GM18505 (cell line): ENCODE measurements around the gene MYO1E.
"Not testable (repeated sequence)": the region's sequence is repeated elsewhere in the genome, so short reads cannot be mapped to it uniquely, and the experiment has no call there.

Experiments
- ATAC-seq: cut with Tn5 transposase; IDR thresholded peaks from one replicate; pipeline ENCODE4 v1.9.1; 2021; ENCODE audit not compliant: unreplicated experiment
- POLR2A ChIP-seq: IDR thresholded peaks from 4 replicates; pipeline ENCODE4 v1.6.1; 2011; ENCODE audit warnings: borderline replicate concordance; ENCODE audit not compliant: insufficient read depth, insufficient read length; ENCODE audit errors: extremely low read depth

MYO1E gene

GRCh38 chr15:59372352-59373211 is at the start of gene MYO1E:
MYO1E (minus strand) TSS chr15:59372871; CDS start chr15:59372500, 371 bp downstream.
- peak; percentile 92 for TF ChIP-seq POLR2A

GRCh38 chr15:59420986-59421618 is 48.4 kb upstream of the MYO1E start:
- TF ChIP-seq POLR2A, result no peak
- no peak for ATAC-seq

More at GRCh38 chr15:59372352-59373211, at the start of gene MYO1E:
- no peak for ATAC-seq

DNA sequence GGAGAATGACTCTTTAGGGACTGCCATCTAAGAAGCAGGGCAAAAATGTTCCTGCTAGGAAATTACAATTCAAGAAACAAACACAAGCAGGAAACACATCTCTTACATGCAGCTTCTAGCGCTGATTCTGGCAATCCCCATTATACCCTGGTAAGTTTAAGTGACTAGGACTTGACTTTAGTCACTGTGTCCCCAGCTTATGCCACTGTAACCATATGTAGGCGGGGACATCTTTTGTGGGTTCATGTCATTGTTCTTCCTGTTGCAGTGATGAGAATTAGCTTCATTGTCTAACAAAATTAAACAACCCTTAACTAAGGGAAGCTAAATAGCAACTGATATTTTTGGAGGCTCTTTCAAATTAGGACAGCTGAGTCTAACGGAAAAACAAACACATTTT is 47.4 kb upstream of the MYO1E start:
- ATAC-seq, result no peak
- no peak for TF ChIP-seq POLR2A

DNA sequence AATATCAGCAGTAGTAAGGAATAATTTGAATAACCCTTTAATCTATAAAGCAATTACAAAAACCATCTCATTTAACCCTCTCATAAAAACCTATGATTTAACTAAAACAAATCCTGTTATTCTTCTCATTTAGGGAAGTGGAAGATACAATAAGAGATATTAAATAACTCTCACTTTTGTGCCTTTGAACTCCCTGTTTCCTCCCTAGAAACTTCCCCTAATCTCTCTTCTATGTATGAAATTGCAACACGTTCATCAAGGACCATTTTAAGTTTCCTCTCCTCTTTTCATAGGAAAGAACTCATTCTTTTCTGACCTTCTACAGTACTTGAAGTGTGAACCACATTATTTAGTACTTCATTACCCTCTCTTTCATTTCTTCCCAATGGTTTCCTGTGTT is 46.5 kb upstream of the MYO1E start:
- TF ChIP-seq POLR2A, result no peak
- no peak for ATAC-seq

GRCh38 chr15:59416816-59417215 is 44.1 kb upstream of the MYO1E start:
- ATAC-seq, result no peak
- TF ChIP-seq POLR2A, result no peak

DNA sequence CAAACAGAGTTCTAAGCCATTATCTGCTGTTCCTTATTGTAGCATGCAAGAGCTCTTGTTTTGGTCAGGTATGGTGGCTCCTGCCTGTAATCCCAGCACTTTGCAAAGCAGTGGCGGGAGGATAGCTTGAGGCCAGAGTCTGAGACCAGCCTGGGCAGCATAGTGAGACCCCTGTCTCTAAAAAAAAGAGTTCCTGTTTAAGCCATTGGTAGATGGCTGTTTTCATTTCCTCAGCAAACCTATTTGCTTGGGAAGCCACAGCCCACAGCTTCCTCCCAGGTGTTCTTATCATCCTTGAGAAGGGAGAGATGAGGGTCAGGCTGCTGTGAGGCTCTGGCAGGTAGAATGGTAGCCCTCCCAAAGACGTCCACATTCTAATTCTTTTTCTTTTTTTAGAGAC is 40.9 kb upstream of the MYO1E start:
- TF ChIP-seq POLR2A, result no peak
- no peak for ATAC-seq

GRCh38 chr15:59410391-59410896 is 37.8 kb upstream of the MYO1E start:
- no peak for ATAC-seq
- no peak for TF ChIP-seq POLR2A

GRCh38 chr15:59407946-59408345 is 35.3 kb upstream of the MYO1E start:
- no peak for ATAC-seq
- no peak for TF ChIP-seq POLR2A

- ATAC-seq, result no peak
- no peak for TF ChIP-seq POLR2A
These were observed 33.8 kb upstream of the MYO1E start for GRCh38 chr15:59406446-59406845.

GRCh38 chr15:59405079-59405478 is 32.4 kb upstream of the MYO1E start:
- no peak for ATAC-seq
- TF ChIP-seq POLR2A, result no peak

DNA sequence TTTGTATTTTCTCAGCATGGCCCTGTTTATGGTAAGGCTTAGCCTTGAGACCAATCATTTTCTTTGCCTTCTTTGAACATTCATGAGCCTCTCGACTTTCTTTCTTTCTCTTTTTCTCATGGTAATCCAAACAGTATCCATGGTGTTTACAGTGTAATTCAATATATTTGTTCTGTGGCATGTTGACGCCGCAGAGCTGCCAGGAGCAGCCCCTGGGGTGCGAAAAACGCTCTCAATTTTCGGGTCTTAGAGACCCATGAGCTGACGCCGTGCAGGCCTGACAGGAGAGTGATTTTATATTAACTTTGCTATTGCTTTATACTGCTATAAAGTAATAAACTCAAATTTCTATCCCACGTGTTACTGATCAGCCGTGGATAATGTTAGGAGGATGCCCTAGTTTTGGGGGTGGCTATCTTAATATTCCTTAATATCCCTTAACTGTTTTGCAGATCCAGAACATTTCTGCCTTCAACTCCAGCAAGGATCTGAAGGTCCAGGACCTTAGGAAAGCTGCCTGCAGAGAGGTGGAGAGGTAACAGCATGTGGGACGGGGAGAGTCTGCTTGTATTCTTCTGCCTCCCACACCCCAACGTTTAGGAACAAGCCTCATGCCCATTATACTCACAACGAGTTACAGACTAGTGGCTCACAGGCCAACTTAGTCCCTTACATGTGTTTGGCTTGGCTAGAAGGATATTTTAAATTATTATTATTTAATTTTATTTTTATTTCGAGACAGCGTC is 29.3 kb upstream of the MYO1E start:
- TF ChIP-seq POLR2A, result no peak
- no peak for ATAC-seq

DNA sequence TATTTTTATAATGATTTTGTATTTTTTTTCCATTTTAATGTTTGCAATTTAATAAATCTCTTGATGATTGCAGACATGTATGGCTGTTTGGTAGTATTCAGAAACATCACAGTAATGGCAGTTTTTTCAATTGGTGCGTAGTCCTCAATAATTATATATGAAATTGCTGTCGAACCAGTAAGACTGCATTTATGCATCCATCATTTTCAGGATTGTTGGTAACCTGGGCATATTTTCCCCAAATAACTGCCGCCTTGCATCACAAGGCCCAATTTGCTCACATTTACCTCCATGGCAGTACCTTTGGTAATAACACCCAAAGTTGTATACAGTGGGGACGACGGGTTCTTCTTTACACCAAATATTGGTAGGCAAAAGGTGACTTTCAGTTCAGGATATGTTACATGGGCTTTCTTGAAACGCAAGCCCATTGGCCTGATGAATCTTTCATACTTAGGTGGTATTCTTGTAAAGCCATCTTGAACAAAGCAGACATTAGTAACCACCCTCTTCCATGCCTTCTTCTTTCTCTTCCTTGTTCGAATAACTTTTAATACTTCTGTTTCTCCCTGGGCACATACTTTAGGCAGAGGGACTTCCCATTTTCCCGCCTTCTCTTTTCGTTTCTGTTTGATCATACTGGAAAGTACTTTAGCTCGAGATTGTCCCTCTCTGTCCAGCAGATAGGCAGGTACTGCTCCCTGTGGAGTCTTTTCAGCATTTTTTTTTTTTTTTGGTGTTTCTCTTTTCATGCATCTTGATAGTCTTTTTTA is 28.6 kb upstream of the MYO1E start:
- not testable (repeated sequence) for ATAC-seq
